Measurements from ENCODE around the gene FYN.
"Not testable (repeated sequence)": the region's sequence is repeated elsewhere in the genome, so short reads cannot be mapped to it uniquely, and the experiment has no call there.

FYN gene

DNA sequence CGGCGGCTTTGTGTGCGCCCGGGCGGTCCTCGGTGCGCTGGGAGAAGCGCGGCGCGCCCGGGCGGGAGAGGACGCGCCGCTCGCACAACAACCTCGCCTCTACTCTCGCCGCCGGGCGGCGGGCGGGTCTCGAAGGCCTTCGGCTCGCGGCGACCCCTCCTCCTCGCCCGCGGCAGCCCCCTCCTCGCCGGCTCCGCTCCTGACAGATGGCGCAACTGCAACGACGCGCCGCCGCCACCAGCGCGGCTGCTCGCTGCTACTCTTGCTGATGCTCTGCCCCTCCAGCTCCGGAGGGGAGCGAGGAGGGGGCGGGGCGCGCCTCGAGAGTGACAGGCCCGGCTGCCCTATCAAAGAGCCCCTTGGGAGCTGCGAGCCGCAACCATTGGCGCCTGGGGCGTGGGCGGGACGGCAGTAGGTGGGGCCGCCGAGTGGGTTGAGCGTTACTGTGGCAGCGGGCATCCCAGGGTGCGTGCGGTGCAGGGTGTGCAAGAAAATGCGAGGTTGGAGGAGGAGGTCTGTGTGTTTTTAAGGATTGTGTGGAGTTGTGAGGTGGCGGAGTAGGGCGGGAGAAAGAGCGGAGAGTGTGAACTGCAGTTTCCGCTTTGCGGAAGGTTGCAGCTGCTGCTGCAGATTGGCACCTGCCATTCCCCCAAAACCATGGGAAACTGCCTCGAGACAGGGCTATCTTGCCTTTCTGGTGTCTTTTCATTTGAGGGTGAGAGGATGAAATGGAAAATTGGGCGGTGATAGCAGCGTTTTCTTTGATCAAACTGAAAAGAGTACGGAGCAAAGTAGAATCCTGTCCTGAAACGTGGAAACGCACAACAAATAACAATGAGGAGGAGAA, at the start of gene FYN:
FYN (minus strand) TSS at position 275 of the 847 bp plus-strand sequence. CDS start 153,401 bp downstream, outside the sequence.
- Histone ChIP-seq H3K36me3 (ENCODE audit: control insufficient read depth, insufficient read depth, low read length) (no peaks in the 10 kb centered on the region), H3K4me1 (ENCODE audit: control insufficient read depth, insufficient read depth, low read length) (peaks cover 22% of the 10 kb centered on the region), H3K4me3 (ENCODE audit: low read depth, low read length) (peak within 1 kb of the TSS; percentile 80), H3K27ac (ENCODE audit: low read depth, low read length) (peak within 1 kb of the TSS; percentile 69), H3K27me3 (ENCODE audit: control insufficient read depth, insufficient read depth, low read length) (no peaks in the 10 kb centered on the region), H3K9ac (ENCODE audit: low read depth, low read length) (peak within 1 kb of the TSS; percentile 42), H3K9me3 (ENCODE audit: control insufficient read depth, insufficient read depth, low read length) (no peaks in the 10 kb centered on the region)

DNA sequence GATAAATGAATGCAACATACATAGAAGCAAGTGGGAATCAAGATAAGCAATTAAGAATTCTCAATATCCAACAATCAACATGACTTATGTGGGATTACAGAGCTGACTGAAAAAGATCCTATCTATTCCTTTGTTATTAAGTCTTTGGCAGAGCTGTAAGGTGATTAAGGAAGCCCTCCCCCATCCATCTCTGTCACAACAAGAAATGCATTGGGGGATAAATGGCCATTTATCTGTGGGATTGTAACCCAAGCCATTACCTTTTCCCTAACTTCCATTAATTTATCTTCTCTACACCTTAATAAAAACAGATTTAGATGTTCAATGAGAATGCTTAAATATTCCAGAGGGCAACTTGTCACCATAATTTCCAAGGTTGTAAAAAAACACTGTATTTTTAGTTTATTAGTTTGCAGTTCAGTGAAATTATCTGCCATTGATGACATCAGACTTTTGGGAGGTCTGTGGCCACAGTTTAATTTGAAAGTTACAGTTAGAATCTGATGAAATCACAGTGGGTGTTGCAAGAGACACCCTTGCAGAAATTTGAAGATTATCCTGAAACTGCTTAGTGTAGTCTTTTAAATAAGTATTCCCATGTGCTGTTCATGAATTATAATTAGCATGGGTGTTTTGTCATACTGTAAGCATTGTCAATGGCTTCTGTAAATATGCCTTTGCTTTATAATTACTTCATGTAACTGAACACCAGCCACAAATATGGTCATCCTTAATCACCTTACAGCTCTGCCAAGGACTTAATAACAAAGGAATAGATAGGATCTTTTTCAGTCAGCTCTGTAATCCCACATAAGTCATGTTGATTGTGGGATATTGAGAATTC, 49.4 kb upstream of the FYN start:
- H3K9me3 ChIP-seq (ENCODE audit: control insufficient read depth, insufficient read depth, low read length), result no peaks in the 10 kb centered on the region
- no peaks in the 10 kb centered on the region; the same call in 1 of the 2 replicates for H3K27me3 ChIP-seq (ENCODE audit: control insufficient read depth, insufficient read depth, low read length)
- no peak overlapping the region for H3K9ac ChIP-seq (ENCODE audit: low read depth, low read length)
- H3K36me3 ChIP-seq (ENCODE audit: control insufficient read depth, insufficient read depth, low read length), result no peaks in the 10 kb centered on the region
- peaks cover 49% of the 10 kb centered on the region for H3K4me1 ChIP-seq (ENCODE audit: control insufficient read depth, insufficient read depth, low read length)
- H3K4me3 ChIP-seq (ENCODE audit: low read depth, low read length), result no peak overlapping the region
- no peak overlapping the region for H3K27ac ChIP-seq (ENCODE audit: low read depth, low read length)

DNA sequence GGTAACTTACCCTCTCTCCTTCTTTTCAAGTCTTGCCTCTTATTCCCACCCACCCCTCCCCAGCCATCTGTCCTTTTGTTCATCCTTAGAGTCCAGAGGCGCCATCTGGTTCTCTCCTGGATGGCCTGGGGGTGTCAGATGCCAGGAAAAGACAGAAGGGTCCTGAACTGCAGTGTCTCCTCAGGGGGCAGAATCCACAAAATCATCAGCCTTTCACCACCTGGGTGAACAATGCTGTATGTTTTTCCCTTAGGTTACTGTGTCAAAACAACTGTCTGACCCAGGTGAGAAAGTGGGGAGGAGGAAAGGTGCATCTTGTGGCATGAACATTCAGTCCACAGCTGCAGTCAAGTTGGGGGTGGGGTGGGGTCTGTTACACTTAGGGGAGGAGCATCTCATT, 47.9 kb upstream of the FYN start:
- H3K4me1 ChIP-seq (ENCODE audit: control insufficient read depth, insufficient read depth, low read length), result peaks cover 38% of the 10 kb centered on the region
- no peaks in the 10 kb centered on the region for H3K36me3 ChIP-seq (ENCODE audit: control insufficient read depth, insufficient read depth, low read length)
- no peaks in the 10 kb centered on the region; the same call in 1 of the 2 replicates for H3K27me3 ChIP-seq (ENCODE audit: control insufficient read depth, insufficient read depth, low read length)
- H3K9me3 ChIP-seq (ENCODE audit: control insufficient read depth, insufficient read depth, low read length), result no peaks in the 10 kb centered on the region
- H3K9ac ChIP-seq (ENCODE audit: low read depth, low read length), result no peak overlapping the region
- no peak overlapping the region for H3K4me3 ChIP-seq (ENCODE audit: low read depth, low read length)
- peak overlapping the region; percentile 48 for H3K27ac ChIP-seq (ENCODE audit: low read depth, low read length)

DNA sequence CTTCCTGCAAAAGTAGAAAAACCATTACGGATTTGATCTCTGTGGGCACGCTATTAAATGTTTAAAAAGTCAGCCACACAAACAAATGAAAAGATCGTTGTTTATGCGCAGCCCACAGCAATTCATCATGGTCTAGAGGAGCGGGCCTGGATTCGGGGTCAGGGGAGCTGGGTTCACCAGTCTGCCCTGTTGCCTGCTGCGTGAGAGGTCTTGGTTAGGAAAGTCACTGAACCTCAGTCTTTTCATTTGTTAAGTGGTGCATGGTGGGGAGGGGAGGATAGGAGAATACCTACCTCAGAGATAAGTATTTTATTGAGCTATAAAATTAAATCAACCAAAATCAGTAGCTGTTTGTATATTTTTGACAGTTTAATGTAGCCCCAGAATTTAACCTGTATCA, 47.3 kb upstream of the FYN start:
- Histone ChIP-seq H3K36me3 (ENCODE audit: control insufficient read depth, insufficient read depth, low read length) (no peaks in the 10 kb centered on the region), H3K9me3 (ENCODE audit: control insufficient read depth, insufficient read depth, low read length) (no peaks in the 10 kb centered on the region), H3K27me3 (ENCODE audit: control insufficient read depth, insufficient read depth, low read length) (no peaks in the 10 kb centered on the region; the same call in 1 of the 2 replicates), H3K9ac (ENCODE audit: low read depth, low read length) (no peak overlapping the region), H3K4me3 (ENCODE audit: low read depth, low read length) (peak overlapping the region; percentile 35; the same call in 1 of the 2 replicates), H3K27ac (ENCODE audit: low read depth, low read length) (peak overlapping the region; percentile 48), H3K4me1 (ENCODE audit: control insufficient read depth, insufficient read depth, low read length) (peaks cover 38% of the 10 kb centered on the region)

DNA sequence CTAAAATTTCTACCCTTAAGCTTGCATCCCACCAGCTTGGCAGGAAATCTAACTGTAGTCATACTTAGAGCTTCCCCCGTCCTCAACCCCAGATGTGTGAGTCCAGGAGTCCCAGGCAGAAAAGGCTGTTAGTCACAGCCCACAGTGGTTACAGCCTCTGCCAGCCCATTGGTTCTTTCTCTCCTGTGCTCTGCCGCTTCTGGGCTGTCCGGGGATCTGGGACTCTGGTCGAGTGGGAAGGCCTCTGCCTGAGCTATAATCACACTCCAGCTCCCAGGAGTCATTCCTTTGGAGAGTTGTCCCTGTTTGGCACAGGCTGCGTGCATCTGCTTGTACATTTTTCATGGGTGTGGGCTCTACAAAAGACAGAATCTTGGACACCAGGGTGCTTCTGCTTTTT, 45.6 kb upstream of the FYN start:
- Histone ChIP-seq H3K27me3 (ENCODE audit: control insufficient read depth, insufficient read depth, low read length) (no peaks in the 10 kb centered on the region; the same call in 1 of the 2 replicates), H3K9me3 (ENCODE audit: control insufficient read depth, insufficient read depth, low read length) (no peaks in the 10 kb centered on the region), H3K4me1 (ENCODE audit: control insufficient read depth, insufficient read depth, low read length) (peaks cover 38% of the 10 kb centered on the region), H3K36me3 (ENCODE audit: control insufficient read depth, insufficient read depth, low read length) (no peaks in the 10 kb centered on the region), H3K27ac (ENCODE audit: low read depth, low read length) (no peak overlapping the region), H3K4me3 (ENCODE audit: low read depth, low read length) (no peak overlapping the region), H3K9ac (ENCODE audit: low read depth, low read length) (no peak overlapping the region)

DNA sequence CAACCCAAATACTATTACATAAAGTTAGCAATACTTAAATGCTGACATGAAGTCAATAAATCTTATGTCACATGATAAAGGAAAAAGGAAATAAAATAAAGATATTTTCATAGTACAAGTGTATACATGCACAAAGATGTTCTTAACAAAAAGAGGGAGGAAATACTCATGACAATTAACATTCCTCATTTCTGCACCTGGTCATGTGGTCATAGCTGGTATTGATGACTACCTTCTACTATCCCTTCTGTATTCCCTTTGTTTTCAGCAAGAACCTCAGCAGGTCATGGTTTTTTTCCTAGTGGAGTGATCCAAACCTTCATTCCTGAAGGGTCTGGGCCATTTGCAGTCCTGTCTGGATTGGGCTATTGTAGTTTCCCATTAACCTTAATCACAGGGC, 43.5 kb upstream of the FYN start:
- Histone ChIP-seq H3K9ac (ENCODE audit: low read depth, low read length) (no peak overlapping the region), H3K4me1 (ENCODE audit: control insufficient read depth, insufficient read depth, low read length) (peaks cover 21% of the 10 kb centered on the region), H3K27me3 (ENCODE audit: control insufficient read depth, insufficient read depth, low read length) (no peaks in the 10 kb centered on the region; the same call in 1 of the 2 replicates), H3K36me3 (ENCODE audit: control insufficient read depth, insufficient read depth, low read length) (no peaks in the 10 kb centered on the region), H3K9me3 (ENCODE audit: control insufficient read depth, insufficient read depth, low read length) (no peaks in the 10 kb centered on the region), H3K27ac (ENCODE audit: low read depth, low read length) (no peak overlapping the region), H3K4me3 (ENCODE audit: low read depth, low read length) (no peak overlapping the region)

DNA sequence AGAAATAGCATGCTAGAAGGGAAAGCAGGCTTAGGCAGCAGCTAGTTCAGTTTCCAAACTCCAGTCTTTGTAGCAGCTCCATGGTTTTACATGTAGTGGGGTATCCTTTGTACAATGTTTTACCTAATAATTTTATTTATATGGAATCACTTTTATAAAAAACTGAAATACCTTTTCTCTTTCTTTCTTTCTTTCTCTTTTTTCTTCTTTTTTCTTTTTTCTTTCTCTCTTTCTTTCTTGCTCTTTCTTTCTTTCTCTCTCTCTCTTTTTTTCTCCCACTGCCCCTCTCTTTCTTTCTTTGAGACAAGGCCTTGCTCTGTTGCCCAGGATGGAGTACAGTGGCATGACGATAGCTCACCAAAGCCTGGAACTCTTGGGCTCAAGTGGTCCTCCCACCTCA, 41.4 kb upstream of the FYN start:
- Histone ChIP-seq H3K9ac (ENCODE audit: low read depth, low read length) (no peak overlapping the region), H3K4me1 (ENCODE audit: control insufficient read depth, insufficient read depth, low read length) (peaks cover under 1% of the 10 kb centered on the region), H3K27ac (ENCODE audit: low read depth, low read length) (no peak overlapping the region), H3K4me3 (ENCODE audit: low read depth, low read length) (no peak overlapping the region), H3K9me3 (ENCODE audit: control insufficient read depth, insufficient read depth, low read length) (no peaks in the 10 kb centered on the region), H3K27me3 (ENCODE audit: control insufficient read depth, insufficient read depth, low read length) (no peaks in the 10 kb centered on the region), H3K36me3 (ENCODE audit: control insufficient read depth, insufficient read depth, low read length) (no peaks in the 10 kb centered on the region)

DNA sequence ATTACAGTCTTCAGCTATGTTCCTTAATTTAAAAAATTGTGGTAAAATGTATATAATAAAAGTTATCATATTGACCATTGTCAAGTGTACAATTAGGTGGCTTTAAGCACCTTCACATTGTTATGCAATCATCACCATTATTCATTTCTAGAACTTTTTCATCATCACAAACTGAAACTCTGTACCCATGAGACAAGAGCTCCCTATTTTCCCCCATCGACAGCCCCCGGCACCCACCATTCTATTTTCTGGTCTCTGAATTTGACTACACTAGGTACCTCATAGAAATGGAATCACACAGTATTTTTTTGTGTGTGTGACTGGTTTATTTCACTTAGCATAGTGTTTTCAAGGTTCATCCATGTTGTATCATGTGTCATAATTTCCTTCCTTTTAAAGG, 39.7 kb upstream of the FYN start:
- no peak overlapping the region for H3K4me3 ChIP-seq (ENCODE audit: low read depth, low read length)
- no peaks in the 10 kb centered on the region for H3K9me3 ChIP-seq (ENCODE audit: control insufficient read depth, insufficient read depth, low read length)
- H3K27me3 ChIP-seq (ENCODE audit: control insufficient read depth, insufficient read depth, low read length), result no peaks in the 10 kb centered on the region
- no peaks in the 10 kb centered on the region for H3K36me3 ChIP-seq (ENCODE audit: control insufficient read depth, insufficient read depth, low read length)
- H3K9ac ChIP-seq (ENCODE audit: low read depth, low read length), result no peak overlapping the region
- no peaks in the 10 kb centered on the region; the same call in 1 of the 2 replicates for H3K4me1 ChIP-seq (ENCODE audit: control insufficient read depth, insufficient read depth, low read length)
- no peak overlapping the region for H3K27ac ChIP-seq (ENCODE audit: low read depth, low read length)

DNA sequence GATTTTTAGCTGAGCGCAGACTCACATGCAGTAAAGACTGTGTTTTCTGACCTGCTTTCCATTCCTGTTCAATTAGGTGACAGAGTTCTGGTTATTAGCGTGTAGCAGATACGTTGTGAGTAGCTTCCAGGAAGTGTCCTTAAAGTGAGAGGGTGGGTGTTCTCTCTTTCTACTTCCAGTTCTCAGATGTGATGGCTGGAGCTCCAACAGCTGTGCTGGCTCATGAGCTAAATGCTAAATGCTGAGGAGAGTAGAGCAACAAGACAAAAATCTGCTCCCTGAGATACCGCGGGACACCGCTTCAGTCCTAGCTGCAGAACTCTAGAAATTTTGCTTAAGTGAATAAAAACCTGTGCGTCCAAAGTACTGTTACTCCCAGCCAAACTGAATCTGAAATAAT, 38.2 kb upstream of the FYN start:
- Histone ChIP-seq H3K9ac (ENCODE audit: low read depth, low read length) (no peak overlapping the region), H3K36me3 (ENCODE audit: control insufficient read depth, insufficient read depth, low read length) (no peaks in the 10 kb centered on the region)

DNA sequence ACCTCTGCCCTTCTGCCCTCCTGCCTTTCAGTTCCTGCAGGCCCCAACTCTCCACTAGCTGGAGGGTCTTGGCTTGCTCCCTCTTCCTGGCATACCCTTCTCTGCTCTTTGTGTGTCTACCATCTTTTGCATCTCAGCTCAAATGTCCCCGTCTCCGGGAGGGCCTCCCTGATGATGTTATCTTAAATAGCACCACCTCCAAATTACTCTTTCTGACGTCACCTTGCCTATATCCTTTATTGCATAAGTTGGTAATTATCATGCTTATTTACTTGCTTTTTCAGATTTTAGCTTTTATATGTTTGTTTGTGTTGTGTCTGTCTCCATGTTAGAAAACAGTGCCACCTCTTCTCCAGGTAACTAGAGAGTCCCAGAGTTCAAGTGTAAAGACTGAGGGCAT, 36.0 kb upstream of the FYN start:
- Histone ChIP-seq H3K36me3 (ENCODE audit: control insufficient read depth, insufficient read depth, low read length) (no peaks in the 10 kb centered on the region), H3K4me1 (ENCODE audit: control insufficient read depth, insufficient read depth, low read length) (no peaks in the 10 kb centered on the region; the same call in 1 of the 2 replicates), H3K4me3 (ENCODE audit: low read depth, low read length) (peak overlapping the region; percentile 45), H3K9me3 (ENCODE audit: control insufficient read depth, insufficient read depth, low read length) (no peaks in the 10 kb centered on the region), H3K9ac (ENCODE audit: low read depth, low read length) (no peak overlapping the region), H3K27me3 (ENCODE audit: control insufficient read depth, insufficient read depth, low read length) (no peaks in the 10 kb centered on the region), H3K27ac (ENCODE audit: low read depth, low read length) (no peak overlapping the region)

More for the DNA sequence above, 38.2 kb upstream of the FYN start:
- Histone ChIP-seq H3K4me1 (ENCODE audit: control insufficient read depth, insufficient read depth, low read length) (no peaks in the 10 kb centered on the region; the same call in 1 of the 2 replicates), H3K9me3 (ENCODE audit: control insufficient read depth, insufficient read depth, low read length) (no peaks in the 10 kb centered on the region), H3K27me3 (ENCODE audit: control insufficient read depth, insufficient read depth, low read length) (no peaks in the 10 kb centered on the region), H3K27ac (ENCODE audit: low read depth, low read length) (no peak overlapping the region), H3K4me3 (ENCODE audit: low read depth, low read length) (no peak overlapping the region)

DNA sequence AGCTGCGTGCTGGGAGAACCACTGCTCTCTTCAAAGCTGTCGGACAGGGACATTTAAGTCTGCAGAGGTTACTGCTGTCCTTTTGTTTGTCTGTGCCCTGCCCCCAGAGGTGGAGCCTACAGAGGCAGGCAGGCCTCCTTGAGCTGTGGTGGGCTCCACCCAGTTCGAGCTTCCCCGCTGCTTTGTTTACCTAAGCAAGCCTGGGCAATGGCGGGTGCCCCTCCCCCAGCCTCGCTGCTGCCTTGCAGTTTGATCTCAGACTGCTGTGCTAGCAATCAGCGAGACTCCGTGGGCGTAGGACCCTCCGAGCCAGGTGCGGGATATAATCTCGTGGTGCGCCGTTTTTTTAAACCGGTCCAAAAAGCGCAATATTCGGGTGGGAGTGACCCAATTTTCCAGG, 35.1 kb upstream of the FYN start:
- not testable (repeated sequence) for H3K27ac ChIP-seq (ENCODE audit: low read depth, low read length); H3K9me3 ChIP-seq (ENCODE audit: control insufficient read depth, insufficient read depth, low read length); H3K36me3 ChIP-seq (ENCODE audit: control insufficient read depth, insufficient read depth, low read length); H3K9ac ChIP-seq (ENCODE audit: low read depth, low read length); H3K4me1 ChIP-seq (ENCODE audit: control insufficient read depth, insufficient read depth, low read length); H3K27me3 ChIP-seq (ENCODE audit: control insufficient read depth, insufficient read depth, low read length)
- H3K4me3 ChIP-seq (ENCODE audit: low read depth, low read length), result peak overlapping the region; percentile 45; the same call in 1 of the 2 replicates

Data from HUES48 (cell line).